HG03045 (cell line): ENCODE results near the gene ECHDC1.
"Not testable (repeated sequence)": the region's sequence is repeated elsewhere in the genome, so short reads cannot be mapped to it uniquely, and the experiment has no call there.

Experiments used
- ATAC-seq: cut with Tn5 transposase; IDR thresholded peaks from one replicate; pipeline ENCODE4 v1.9.1; 2021; ENCODE audit warnings: mild to moderate bottlenecking, moderate library complexity; ENCODE audit not compliant: unreplicated experiment

The ECHDC1 gene

GRCh38 chr6:127342946-127343808 is at the start of gene ECHDC1:
Gene ECHDC1, minus strand, starts transcription at chr6:127343609. Its CDS starts 12,581 bp downstream, at chr6:127331028.
- peak; percentile 76 for ATAC-seq

GRCh38 chr6:127392301-127392700 is 48.9 kb upstream of the ECHDC1 start:
- ATAC-seq: no peak

- no peak for ATAC-seq
These were observed 47.9 kb upstream of the ECHDC1 start for GRCh38 chr6:127391094-127391953.

GRCh38 chr6:127389706-127390105 is 46.3 kb upstream of the ECHDC1 start:
- ATAC-seq: no peak

GRCh38 chr6:127385668-127386430 is 42.4 kb upstream of the ECHDC1 start:
- ATAC-seq: no peak

- ATAC-seq: not testable (repeated sequence)
These were observed 41.4 kb upstream of the ECHDC1 start for GRCh38 chr6:127384848-127385247.

GRCh38 chr6:127383988-127384387 is 40.6 kb upstream of the ECHDC1 start:
- ATAC-seq: no peak

GRCh38 chr6:127382413-127382812 is 39.0 kb upstream of the ECHDC1 start:
- no peak for ATAC-seq

- ATAC-seq: no peak
These were observed 38.0 kb upstream of the ECHDC1 start for GRCh38 chr6:127381384-127381783.

GRCh38 chr6:127376685-127377084 is 33.3 kb upstream of the ECHDC1 start:
- ATAC-seq: no peak

- no peak for ATAC-seq
These were observed 23.6 kb upstream of the ECHDC1 start for GRCh38 chr6:127367023-127367375.

- no peak for ATAC-seq
These were observed 23.0 kb upstream of the ECHDC1 start for GRCh38 chr6:127366282-127367022.

GRCh38 chr6:127365874-127366273 is 22.5 kb upstream of the ECHDC1 start:
- ATAC-seq: no peak

GRCh38 chr6:127352524-127352923 is 9.1 kb upstream of the ECHDC1 start:
- no peak for ATAC-seq

GRCh38 chr6:127349980-127350379 is 6.6 kb upstream of the ECHDC1 start:
- ATAC-seq: no peak

- ATAC-seq: no peak
These were observed 4.7 kb upstream of the ECHDC1 start for GRCh38 chr6:127348028-127348661.

GRCh38 chr6:127347178-127347577 is 3.8 kb upstream of the ECHDC1 start:
- ATAC-seq: no peak

GRCh38 chr6:127345521-127345920 is 2.1 kb upstream of the ECHDC1 start:
- no peak for ATAC-seq

GRCh38 chr6:127343809-127344659 is 625 bp upstream of the ECHDC1 start:
- ATAC-seq: no peak
